Measurements from ENCODE around the gene RP2. TPM values are rescaled to one million over a fixed set of nuclear protein-coding genes. Genes with fewer than 3 reads are reported as not detected.

RP2 gene
- total RNA-seq, 2 donors from 2014 or later: 6.0 to 7.6 TPM

DNA sequence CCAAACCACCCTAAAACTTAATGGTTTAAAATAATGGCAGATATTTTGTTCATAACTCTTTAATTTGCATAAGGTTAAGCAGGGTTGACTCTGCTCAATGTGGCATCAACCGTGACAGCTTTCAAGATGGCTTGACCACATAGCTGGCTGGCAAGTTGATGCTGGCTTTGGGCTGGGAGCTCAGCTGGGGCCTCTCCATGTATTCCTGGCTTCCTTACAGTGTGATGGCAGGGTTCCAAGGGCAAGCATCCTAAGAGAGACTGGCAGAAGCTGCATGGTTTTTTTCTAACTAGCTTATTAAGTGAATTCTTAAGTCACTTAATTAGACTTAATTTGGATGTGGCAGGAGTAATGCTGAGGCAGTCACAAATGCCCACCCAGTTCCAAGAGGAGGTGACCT is 4.5 kb downstream of the RP2 start:
- 36% methylated on average over 1 of the region's 1 CpG for WGBS
- Histone ChIP-seq H3K27me3 (replicated peaks; ENCODE audit: insufficient read depth) (no peaks in the 10 kb centered on the region), H3K4me3 (no peak overlapping the region), H3K36me3 (no peaks in the 10 kb centered on the region), H3K27ac (no peak overlapping the region), H3K9me3 (no peaks in the 10 kb centered on the region), H3K4me1 (replicated peaks) (no peaks in the 10 kb centered on the region)
- intact Hi-C loops (cut with DNase I): no loop called here
- no peak for TF ChIP-seq CTCF (IDR thresholded peaks at IDR 0.05)
- no peak for TF ChIP-seq POLR2AphosphoS5 (IDR thresholded peaks at IDR 0.05)
- no peak for TF ChIP-seq POLR2A (IDR thresholded peaks at IDR 0.05)
- no peak for DNase-seq (ENCODE audit: low spot score)

GRCh38 chrX:46844913-46845312 is 8.1 kb downstream of the RP2 start:
- no peak overlapping the region for H3K4me3 ChIP-seq
- H3K4me1 ChIP-seq (replicated peaks): no peaks in the 10 kb centered on the region
- no peak for DNase-seq (ENCODE audit: low spot score)
- TF ChIP-seq POLR2A (IDR thresholded peaks at IDR 0.05): no peak
- H3K36me3 ChIP-seq: no peaks in the 10 kb centered on the region
- no peaks in the 10 kb centered on the region for H3K27me3 ChIP-seq (replicated peaks; ENCODE audit: insufficient read depth)
- intact Hi-C loops (cut with DNase I): no loop called here
- H3K27ac ChIP-seq: no peak overlapping the region
- no peaks in the 10 kb centered on the region for H3K9me3 ChIP-seq

DNA sequence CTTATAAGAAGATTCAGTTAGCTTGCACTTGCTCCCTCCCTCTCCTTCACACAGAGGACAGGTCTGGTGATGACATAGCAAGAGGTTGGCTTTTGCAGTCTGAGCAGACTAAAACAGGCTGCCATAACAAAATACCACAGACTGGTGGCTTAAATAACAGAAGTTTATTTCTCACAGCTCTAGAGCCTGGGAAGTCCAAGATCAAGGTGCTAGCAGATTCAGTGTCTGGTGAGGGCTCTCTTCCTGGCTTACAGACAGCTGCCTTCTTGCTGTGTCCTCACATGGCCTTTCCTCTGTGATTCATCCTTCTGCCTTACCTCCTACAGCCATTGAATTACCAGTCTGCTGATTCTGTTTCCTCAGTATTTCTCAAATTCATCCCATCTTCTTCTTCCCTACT is 13.1 kb downstream of the RP2 start:
- intact Hi-C loops (cut with DNase I): no loop called here
- Histone ChIP-seq H3K27ac (no peak overlapping the region), H3K36me3 (no peaks in the 10 kb centered on the region), H3K4me1 (replicated peaks) (no peaks in the 10 kb centered on the region), H3K4me3 (no peak overlapping the region), H3K27me3 (replicated peaks; ENCODE audit: insufficient read depth) (no peaks in the 10 kb centered on the region), H3K9me3 (no peaks in the 10 kb centered on the region)
- no peak for TF ChIP-seq CTCF (IDR thresholded peaks at IDR 0.05)
- TF ChIP-seq POLR2A (IDR thresholded peaks at IDR 0.05): no peak
- TF ChIP-seq POLR2AphosphoS5 (IDR thresholded peaks at IDR 0.05): no peak
- DNase-seq (ENCODE audit: low spot score): no peak

DNA sequence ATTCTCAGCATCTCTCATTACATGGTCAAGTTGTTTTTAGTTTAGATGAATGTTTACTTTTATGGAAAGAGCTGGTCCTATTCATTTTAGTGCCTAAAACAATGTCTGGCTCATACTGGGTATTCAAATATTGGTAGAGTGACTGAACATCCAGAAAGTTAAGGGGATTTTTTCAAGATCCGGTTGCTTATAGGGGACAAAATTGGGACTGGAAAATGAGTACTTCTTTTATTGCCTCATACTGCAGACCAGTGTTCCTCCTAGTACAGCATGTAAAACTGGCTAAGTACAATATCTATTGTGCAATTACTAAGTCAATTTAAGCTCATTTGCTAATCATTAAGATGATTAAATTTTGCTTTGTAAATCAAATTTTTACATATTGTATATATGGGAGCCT is 13.9 kb downstream of the RP2 start:
- Histone ChIP-seq H3K4me1 (replicated peaks) (no peaks in the 10 kb centered on the region), H3K36me3 (no peaks in the 10 kb centered on the region), H3K9me3 (no peaks in the 10 kb centered on the region), H3K27ac (no peak overlapping the region), H3K27me3 (replicated peaks; ENCODE audit: insufficient read depth) (no peaks in the 10 kb centered on the region), H3K4me3 (no peak overlapping the region)
- DNase-seq (ENCODE audit: low spot score): no peak
- intact Hi-C loops (cut with DNase I): no loop called here
- 90% methylated on average over 1 of the region's 1 CpG for WGBS
- TF ChIP-seq POLR2A (IDR thresholded peaks at IDR 0.05) (no peak), CTCF (IDR thresholded peaks at IDR 0.05) (no peak), POLR2AphosphoS5 (IDR thresholded peaks at IDR 0.05) (no peak)

GRCh38 chrX:46856483-46856882 is 19.6 kb downstream of the RP2 start:
- no peak overlapping the region for H3K27ac ChIP-seq
- no peaks in the 10 kb centered on the region for H3K27me3 ChIP-seq (replicated peaks; ENCODE audit: insufficient read depth)
- no peaks in the 10 kb centered on the region for H3K9me3 ChIP-seq
- no peak for TF ChIP-seq POLR2AphosphoS5 (IDR thresholded peaks at IDR 0.05)
- TF ChIP-seq POLR2A (IDR thresholded peaks at IDR 0.05): no peak
- TF ChIP-seq CTCF (IDR thresholded peaks at IDR 0.05): no peak
- no peaks in the 10 kb centered on the region for H3K4me1 ChIP-seq (replicated peaks)
- intact Hi-C loops (cut with DNase I): no loop called here
- H3K36me3 ChIP-seq: no peaks in the 10 kb centered on the region
- no peak for DNase-seq (ENCODE audit: low spot score)
- H3K4me3 ChIP-seq: no peak overlapping the region
